GM21723 (cell line): ENCODE results near the gene UBR2.
"Not testable (repeated sequence)": the region's sequence is repeated elsewhere in the genome, so short reads cannot be mapped to it uniquely, and the experiment has no call there.

Experiments used
- ATAC-seq: cut with Tn5 transposase; IDR thresholded peaks from one replicate; pipeline ENCODE4 v1.9.1; 2021; ENCODE audit warnings: mild to moderate bottlenecking, moderate library complexity; ENCODE audit not compliant: unreplicated experiment

Gene UBR2

GRCh38 chr6:42555477-42556457 lies 8.1 kb upstream of the UBR2 start:
- no peak for ATAC-seq

- no peak for ATAC-seq
These were observed 7.4 kb upstream of the UBR2 start for GRCh38 chr6:42556462-42556861.

DNA sequence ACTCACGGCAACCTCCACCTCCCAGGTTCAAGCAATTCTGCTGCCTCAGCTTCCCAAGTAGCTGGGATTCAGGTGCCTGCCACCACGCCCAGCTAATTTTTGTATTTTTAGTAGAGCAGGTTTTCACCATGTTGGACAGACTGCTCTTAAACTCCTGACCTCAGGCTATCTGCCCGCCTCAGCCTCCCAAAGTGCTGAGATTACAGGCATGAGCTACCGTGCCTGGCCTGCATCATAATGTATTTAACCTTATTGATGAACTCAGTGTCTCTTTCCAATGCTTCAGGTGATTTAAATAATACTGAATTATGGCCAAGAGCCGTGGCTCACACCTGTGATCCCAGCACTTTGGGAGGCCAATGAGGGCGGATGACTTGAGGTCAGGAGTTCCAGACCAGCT lies 4.6 kb upstream of the UBR2 start:
- not testable (repeated sequence) for ATAC-seq

DNA sequence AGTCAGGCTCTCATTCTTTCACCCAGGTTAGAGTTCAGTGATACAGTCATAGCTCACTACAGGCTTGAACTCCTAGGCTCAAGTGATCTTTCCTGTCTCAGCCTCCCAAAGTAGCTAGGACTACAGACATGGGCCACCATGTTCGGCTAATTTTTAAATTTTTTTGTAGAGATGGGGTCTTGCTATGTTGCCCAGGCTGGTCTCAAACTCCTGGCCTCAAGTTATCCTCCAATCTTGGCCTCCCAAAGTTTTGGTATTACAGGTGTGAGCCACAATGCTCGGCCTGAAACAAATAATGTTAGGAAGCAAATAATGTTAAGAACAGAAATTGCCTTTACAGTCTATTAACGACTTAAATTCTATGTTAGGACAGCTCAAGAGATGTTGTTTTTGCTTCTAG lies 1.8 kb upstream of the UBR2 start:
- no peak for ATAC-seq

DNA sequence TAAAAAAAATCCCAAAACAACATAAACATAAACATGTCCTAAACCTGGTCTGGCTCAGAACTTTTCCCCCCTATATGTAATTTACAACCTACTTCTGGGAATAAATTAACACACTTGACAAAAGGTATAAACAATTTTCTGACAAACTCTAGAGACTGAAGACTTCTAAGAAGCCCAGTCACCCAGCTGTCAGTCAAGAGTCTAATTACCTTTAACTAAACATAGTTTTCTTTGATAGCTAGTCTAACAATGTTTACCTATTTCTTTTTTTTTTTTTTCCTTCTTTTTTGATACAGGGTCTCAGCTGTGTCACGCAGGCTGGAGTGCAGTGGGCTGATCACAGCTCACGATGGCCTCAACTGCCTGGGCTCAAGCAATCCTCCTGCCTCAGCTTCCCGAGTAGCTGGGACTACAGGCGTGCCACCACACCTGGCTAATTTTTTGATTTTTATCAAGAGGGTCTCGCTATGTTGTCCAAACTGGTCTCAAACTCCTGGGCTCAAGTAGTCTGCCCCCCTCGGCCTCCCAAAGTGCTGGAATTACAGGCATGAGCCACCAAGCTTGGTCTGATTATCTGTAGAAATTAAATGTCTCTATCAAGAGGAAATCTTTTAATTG lies 932 bp upstream of the UBR2 start:
- ATAC-seq: no peak

DNA sequence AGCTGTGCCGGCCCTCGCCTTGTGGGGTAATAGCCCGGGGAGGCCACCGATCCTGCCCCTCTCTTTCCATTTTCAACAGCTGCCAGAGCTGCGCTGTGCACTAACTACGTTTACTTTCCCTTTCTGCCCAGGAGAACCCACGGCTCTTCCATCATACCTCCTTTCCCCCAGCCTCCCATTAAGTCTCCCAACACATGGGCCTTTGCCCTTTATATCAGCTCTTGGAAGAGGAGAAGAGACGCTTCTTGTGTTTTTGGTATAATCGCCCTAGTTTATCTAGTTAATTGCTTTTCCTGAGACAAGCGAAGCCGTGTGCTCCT lies 637 bp downstream of the UBR2 start:
- no peak for ATAC-seq

DNA sequence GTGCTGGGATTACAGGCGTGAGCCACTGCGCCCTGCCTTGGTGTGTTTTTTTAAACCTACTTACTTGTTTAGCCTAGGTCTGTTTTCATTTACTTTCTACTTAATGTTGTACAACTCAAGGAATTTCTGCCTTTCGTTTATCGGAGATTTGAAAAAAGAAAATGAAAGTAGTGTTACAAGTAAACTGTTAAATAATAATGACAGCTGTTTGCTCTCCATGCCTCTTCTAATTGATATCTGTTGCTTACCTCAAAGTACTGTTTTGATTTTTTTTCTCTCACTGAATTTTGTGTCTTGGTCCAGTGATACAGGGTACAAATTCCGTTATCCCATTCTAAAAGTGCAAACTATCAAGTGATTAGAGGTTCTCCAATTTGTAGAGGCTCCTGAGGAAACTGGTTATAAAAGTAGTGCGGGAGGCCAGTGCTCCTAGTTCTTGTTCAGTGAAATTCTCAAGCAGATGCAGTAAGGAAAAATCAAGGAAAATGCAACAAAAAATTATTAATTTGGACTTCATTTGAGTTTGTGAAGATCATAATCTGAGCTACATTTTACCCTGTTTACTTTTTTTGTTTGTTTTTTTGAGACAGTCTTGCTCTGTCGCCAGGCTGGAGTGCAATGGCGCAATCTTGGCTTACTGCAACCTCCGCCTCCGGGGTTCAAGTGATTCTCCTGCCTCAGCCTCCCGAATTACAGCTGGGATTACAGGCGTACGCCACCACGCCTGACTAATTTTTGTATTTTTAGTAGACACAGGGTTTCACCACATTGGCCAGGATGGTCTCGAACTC lies 2.2 kb downstream of the UBR2 start:
- ATAC-seq: no peak

GRCh38 chr6:42566614-42567208 lies 2.9 kb downstream of the UBR2 start:
- no peak for ATAC-seq

GRCh38 chr6:42567237-42567636 lies 3.4 kb downstream of the UBR2 start:
- not testable (repeated sequence) for ATAC-seq

GRCh38 chr6:42569102-42570028 lies 5.5 kb downstream of the UBR2 start:
- no peak for ATAC-seq

DNA sequence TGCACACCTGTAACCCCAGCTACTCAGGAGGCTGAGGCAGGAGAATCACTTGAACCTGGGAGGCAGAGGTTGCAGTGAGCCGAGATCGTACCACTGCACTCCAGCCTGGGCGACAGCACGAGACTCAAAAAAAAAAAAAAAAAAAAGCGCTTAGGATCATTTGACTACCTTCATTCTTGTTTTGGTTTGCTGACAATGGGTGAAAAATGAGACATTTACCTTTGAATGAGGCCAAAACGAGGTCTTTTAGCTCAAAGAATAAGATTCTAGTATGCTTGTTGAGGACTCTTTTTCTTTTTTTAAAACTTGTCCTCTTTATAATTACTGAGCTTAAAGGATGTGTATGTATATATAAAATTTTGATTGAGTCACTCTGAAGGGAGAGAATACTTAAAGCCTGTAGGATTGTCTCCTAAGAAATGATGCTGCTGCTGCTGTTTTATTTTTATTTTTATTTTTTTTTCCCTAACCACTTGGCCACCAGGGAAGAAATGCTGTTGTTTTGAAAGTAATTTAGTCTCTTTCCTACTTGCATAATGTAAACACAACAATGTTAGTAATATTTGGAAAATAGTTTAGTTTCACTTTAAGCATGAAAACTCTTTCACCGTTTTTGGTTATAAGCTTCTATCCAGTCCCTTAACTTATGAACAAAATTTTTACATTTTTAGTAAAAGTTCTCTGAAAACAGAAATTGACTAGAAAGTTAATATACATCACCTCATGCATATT lies 7.9 kb downstream of the UBR2 start:
- peak; percentile 31 for ATAC-seq

DNA sequence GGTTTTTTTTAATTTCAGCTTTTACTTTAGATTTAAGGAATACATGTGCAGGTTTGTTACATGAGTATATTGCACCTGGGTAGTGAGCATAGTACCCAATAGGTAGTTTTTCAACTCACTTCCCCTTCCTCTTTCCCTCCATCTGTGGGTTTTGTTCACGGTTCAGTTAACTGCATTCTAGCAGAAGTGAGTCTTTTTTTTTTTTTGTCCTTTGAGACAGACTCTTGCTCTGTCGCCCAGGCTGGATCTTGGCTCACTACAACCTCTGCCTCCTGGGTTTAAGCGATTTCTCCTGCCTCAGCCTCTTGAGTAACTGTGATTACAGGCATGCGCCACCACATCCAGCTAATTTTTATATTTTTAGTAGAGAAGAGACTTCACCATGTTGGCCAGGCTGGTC lies 8.7 kb downstream of the UBR2 start:
- ATAC-seq: peak; percentile 86

GRCh38 chr6:42576538-42576937 lies 12.7 kb downstream of the UBR2 start:
- not testable (repeated sequence) for ATAC-seq

DNA sequence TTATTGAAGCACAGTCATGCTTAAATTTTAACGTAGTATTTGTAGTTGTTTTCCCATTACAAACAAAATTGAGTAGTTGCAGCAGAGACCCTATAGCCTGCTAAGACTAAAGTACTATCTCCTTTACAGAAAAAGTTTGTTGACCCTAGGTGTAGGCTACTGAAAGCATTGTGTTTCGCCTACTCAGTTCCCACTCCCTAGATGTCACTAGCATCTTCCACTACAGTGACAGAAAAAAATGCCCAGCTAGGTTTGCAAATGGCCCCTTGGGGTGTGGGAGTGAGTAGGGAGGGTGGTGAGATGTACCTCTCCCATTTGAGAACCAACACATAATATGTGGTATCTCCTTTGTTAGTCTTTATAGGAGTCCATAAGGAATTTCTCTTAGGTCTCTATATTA lies 34.5 kb downstream of the UBR2 start:
- no peak for ATAC-seq

DNA sequence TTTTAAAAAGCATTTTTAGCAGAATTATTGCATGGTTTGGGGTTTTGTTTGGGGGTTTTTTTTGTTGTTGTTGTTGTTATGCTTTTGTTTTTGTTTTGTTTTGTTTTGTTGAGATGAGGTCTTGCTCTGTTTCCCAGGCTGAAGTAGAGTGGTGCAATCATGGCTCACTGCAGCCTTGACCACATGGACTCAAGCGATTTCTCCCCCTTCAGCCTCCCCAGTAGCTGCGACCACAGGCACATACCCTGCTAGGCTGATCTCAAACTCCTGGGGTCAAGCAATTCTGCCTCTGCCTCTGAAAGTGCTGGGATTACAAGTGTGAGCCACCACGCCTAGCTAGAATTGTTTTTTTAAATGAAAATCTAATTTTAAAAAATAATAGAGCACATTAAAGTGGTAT lies 35.7 kb downstream of the UBR2 start:
- no peak for ATAC-seq

DNA sequence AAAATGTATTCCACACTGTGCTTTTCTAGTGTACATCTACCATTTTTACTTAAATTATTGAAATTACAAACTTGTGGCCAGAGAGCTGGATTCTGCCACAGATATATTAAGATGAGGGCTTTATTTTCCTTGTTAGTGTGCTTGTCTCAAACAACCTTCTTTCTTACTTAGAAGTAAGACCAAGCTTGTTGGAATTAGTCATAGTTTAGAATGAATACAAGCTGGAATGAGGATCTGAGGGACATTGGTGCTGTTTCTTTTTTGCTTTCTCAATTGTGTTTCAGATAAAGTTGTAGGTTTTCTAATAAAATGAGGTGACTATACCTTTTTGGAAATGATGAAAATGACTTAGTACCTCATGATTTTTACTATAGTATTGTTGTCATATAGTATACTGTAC lies 40.3 kb downstream of the UBR2 start:
- ATAC-seq: no peak

DNA sequence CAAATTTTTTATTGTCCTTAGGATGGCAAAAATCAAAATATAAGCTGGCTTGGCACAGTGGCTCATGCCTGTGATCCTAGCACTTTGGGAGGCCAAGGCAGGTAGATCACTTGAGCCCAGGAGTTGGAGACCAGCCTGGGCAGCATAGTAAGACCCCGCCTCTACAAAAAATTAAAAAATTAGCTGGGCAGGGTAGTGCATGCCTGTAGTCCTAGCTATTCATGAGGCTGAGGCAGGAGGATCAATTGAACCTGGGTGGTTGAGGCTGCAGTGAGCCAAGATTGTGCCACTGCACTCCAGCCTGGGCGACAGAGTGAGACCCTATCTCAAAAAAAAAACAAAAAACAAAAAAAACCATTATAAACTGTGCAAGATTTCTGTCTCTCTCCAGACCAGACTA lies 40.9 kb downstream of the UBR2 start:
- not testable (repeated sequence) for ATAC-seq

DNA sequence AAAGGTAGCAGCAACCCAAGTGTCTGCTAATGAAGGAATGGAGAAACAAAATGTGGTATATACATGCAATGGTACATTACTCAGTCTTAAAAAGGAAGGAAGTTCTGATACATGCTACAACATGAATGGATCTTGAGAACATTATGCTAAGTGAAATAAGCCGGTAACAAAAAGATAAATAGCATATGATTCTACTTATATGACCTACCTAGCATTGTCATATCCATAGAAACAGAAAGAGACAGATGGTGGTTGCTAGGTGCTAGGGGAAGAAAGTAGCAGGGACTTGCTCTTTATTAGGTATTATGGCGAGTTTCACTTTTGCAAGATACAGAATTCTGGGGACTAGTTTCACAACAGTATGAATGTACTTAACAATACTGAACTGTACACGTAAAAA lies 46.6 kb downstream of the UBR2 start:
- no peak for ATAC-seq

GRCh38 chr6:42615518-42615917 lies 51.7 kb downstream of the UBR2 start:
- ATAC-seq: no peak

GRCh38 chr6:42616716-42617115 lies 52.9 kb downstream of the UBR2 start:
- no peak for ATAC-seq
